Activated CD4-positive, CD25-positive, alpha-beta regulatory T cell treated with anti-CD3 and anti-CD28 coated beads, Interleukin-2, amount 50 U/mL, for 16 hours (primary cell): ENCODE results near the gene HNRNPC.
"Not testable (repeated sequence)": the region's sequence is repeated elsewhere in the genome, so short reads cannot be mapped to it uniquely, and the experiment has no call there.

ENCODE experiments used
- DNase-seq: peaks from one replicate; pipeline ENCODE4 v3.0.0-alpha.2; 2020; ENCODE audit warnings: low read depth, low spot score

Gene HNRNPC

DNA sequence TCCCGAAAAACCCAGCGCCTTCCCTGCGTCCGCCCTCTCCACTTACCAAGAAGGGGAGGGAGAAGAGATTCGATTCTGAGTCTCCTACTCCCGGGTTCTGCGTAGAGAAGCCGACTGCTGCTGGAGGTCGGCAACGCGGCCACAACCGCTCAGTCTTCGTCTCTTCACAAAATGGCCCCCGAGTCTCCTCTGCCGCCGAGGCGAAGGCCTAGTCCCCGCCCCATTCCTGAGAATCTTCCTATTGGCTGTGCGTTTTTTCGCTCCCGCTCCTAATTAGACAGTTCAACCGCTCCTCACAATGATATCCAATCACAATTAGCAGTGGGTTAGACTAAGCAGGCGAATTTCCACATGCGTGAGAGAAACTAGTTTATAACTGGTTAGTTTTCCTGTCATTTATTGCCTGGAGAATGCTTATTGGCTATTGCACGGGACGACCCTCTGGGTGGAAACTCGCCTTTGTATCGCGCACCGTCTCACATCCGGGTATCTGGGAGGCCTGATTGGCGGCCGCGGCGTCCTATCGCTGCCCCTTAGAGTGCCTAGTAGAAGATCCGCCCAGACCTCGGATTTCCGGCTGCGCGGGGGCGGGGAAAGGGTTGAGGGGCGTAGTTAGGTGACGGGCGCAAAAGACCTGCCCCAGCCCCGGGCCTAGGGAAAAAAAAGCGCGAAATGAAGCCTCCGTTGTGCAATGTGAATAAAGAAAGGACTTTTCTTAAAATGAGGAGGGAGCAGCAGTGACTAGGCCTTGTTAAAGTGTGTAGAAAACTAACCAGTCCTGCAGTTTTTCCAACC, at the start of gene HNRNPC:
Gene HNRNPC, minus strand, starts transcription at position 191 of the 795 bp plus-strand sequence. CDS start 35,249 bp downstream, outside the sequence.
- DNase-seq = peak; percentile 100

DNA sequence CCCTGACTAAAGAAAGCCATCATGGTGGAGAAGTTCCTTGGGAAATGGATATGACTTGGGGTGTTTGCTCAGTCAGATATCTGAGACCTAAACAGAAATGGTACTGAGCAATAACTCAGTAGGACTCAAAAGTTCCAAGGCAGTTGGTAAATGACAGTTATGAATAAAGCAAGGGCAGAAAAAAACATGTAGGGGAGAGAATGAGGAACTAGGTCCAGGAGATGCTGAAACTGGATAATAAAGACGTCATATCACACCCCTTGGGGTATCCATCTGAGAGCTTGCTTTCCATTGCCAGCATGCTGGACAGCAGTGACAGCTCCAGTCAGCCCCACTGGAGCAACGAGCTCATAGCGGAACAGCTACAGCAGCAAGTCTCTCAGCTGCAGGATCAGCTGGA, 48.2 kb upstream of the HNRNPC start:
- no peak for DNase-seq

DNA sequence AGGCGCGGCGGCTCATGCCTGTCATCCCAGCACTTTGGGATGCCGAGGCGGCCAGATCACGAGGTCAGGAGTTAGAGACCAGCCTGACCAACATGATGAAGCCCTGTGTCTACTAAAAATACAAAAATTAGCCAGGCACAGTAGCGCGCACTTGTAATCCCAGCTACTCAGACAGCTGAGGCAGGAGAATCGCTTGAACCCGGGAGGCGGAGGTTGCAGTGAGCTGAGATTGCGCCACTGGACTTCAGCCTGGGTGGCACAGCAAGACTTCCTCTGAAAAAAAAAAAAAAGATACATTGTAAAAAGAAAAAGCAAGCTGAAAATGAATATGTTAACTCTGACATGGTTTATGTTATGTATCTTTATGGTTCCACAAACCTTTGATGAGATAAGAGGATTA, 44.3 kb upstream of the HNRNPC start:
- no peak for DNase-seq

DNA sequence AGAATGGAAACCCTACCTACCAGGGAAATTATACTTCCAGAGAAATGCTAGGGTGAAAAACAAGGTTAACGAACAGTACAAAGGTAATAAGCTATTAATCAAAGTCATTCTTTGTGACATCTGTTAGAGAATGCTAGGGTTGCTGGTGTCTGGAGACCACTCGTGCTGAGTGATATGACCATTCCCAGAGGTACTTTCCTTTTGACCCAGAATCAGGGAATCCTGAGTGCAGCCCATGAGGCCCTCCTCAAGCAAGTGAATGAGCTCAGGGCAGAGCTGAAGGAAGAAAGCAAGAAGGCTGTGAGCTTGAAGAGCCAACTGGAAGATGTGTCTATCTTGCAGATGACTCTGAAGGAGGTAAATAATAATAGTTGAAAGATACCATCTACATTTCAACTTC, 42.4 kb upstream of the HNRNPC start:
- no peak for DNase-seq

DNA sequence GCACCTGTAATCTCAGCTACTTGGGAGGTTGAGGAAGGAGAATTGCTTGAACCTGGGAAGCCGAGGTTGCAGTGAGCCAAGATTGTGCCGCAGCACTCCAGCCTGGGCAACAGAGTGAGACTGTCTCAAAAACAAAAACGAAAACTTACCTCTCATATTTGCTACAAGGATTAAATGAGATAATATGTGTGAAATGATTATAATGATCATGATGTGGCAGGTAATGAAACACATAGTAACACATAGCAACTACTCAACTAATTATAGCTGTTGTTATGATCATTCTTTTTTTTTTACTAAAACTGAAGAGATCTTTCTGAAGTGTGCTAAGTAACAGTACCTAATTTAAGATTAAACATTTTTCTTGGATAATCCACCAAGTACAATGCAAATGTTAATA, 40.7 kb upstream of the HNRNPC start:
- no peak for DNase-seq

DNA sequence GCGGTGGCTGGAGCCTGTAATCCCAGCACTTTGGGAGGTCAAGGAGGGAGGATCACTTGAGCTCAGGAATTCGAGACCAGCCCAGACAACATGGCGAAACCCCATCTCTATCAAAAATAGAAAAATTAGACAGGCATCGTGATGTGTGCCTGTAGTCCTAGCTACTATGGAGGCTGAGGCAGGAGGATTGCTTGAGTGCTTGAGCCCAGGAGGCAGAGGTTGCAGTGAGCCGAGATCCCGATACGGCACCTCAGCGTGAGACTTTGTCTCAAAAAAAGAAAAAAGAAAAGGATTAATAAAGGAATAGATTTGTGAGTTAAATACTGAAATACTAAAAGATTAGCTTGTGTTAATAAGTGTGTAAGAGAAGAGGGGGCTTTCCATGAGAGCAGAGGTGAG, 40.0 kb upstream of the HNRNPC start:
- DNase-seq = no peak

DNA sequence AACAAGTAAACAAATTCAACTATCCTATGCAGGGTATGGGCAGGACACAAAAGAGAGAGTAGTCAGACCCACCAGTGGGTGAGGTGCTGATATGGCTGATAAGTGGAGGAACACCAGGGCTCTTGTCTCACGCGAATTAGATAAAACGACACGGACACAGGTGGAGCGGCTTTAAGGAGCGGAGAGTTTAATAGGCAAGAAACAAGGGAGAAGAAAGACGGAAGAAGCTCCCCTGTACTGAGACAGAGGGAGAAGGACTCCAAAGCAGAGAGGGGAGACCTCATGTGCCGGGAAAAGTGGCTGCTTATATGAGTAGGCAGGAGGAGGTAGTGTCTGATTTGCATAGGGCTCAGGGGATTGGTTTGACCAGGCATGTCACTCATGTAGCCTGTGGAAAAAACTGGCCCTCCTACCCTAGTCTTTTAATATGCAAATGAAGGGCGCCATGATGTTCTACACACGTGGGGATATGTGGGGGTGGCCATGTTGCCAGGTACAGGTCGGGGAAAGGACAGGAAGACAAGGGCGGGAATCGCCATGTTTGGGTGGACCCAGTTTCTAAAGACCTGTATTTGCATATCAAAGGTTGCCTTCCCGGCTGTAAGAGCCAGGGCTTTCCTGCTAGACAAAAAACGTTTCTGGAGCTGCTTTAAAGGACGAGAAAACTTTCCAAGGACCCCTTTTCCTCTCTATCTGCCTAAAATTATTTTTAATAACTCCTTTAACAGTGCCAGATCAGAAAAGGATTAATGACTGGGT, 39.4 kb upstream of the HNRNPC start:
- peak; percentile 51 for DNase-seq

DNA sequence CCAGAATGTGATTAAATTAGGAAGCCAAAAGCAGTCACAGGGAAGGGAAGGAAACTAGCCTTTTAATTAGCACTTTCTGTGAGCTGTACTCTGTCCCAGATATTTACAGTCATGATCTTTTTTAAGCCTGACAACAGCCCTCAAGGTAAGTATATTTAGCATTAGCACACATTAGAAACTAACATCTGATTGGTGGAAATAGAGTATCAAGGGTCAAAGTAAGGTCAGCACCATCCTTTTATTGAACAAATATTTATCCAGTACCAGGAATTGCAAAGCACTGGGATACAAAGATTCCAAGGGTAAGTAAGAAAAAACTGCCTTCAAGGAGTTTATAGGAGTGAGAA, 38.9 kb upstream of the HNRNPC start:
- DNase-seq = no peak

DNA sequence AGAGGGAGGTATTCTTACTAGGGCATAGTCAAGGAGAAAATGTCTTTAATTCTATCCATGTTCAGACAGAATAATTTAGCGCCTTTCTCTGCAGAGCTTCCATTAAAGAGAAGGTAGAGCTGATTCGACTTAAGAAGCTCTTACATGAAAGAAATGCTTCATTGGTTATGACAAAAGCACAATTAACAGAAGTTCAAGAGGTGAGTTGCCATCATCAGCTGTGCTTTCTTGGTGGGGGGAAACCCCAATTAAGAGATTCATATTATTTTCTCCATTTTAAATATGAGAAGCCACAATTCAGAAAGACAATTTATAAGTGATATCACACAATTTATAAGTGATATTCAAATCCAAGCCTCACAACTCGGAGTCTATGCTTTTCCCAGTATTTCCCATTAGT, 38.4 kb upstream of the HNRNPC start:
- no peak for DNase-seq

DNA sequence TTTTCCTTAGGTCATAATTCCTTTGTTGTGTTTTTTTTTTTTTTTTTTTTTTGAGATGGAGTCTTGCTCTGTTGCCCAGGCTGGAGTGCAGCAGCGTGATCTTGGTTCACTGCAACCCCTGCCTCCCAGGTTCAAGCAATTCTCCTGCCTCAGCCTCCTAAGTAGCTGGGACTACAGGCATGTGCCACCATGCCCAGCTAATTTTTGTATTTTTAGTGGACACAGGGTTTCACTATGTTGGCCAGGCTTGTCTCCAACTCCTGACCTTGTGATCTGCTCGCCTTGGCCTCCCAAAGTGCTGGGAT, 33.5 kb upstream of the HNRNPC start:
- DNase-seq = not testable (repeated sequence)

DNA sequence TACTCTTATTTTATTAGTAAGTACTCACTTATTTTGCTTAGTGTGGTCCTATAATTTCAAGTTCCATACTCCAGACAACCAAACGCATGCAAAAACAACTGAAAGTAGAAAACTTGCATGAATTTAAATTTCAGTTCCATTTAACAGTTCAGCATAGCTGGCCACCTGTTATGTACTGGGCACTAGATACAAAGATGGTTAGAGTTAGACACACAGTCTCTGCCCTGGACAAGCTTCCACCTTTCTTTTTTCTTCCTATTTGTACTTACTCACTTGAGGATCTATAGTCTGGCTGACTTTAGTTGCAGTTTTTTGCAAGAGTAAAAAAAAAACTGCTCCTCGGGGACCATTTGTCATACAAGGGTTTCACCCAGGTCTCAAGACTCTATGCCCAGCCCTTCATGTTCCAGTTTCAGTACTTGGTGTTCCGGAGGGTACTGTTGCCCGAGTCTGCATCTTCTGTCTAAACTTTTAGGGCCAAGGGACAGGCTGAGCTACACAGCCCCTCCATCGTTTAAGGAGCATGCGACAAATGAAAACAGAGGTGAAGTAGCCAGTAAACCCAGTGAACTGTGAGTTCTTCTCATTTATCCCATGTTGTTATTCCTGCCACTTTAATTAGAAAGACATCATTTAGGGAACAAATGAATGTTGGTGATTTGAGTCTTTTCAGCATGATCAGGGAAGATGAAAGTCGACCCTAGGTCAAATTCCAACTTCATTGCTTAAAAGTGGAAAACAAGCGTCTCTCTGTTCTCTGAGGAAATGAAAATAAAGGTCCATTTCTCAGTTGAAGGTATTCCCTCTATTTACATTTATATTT, 33.0 kb upstream of the HNRNPC start:
- no peak for DNase-seq

DNA sequence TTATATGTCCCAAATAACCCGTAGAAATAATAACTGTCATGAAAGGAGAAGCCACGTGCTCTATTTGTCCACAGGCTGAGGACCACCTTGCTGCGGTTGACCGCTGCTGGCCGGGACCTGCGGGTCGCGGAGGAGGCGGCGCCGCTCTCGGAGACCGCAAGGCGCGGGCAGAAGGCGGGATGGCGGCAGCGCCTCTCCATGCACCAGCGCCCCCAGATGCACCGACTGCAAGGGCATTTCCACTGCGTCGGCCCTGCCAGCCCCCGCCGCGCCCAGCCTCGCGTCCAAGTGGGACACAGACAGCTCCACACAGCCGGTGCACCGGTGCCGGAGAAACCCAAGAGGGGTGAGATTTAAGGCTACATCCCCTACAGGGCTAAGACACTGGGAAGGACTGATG, 31.6 kb upstream of the HNRNPC start:
- no peak for DNase-seq

DNA sequence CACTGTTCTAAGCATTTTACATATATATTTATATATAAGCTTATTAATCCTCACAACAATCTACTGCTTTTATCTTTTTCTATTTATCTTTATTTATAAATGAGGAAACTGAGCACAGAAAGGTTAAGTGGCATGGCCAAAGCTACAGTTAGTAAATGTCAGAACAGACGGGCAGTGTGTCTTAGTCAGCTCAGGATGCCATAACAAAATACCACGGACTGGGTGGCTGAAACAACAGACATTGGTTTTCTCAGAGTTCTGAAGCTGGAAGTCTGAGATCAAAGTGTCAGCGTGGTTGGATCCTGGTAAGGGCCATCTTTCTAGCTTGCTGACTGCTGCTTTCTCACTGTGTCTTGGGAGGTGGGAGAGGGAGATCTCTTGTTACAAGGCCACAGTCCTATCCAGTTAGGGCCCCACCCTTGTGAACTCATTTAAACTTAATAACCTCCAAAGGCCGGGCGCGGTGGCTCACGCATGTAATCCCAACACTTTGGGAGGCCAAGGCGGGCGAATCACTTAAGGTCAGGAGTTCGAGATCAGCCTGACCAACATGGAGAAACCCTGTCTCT, 30.4 kb upstream of the HNRNPC start:
- no peak for DNase-seq

DNA sequence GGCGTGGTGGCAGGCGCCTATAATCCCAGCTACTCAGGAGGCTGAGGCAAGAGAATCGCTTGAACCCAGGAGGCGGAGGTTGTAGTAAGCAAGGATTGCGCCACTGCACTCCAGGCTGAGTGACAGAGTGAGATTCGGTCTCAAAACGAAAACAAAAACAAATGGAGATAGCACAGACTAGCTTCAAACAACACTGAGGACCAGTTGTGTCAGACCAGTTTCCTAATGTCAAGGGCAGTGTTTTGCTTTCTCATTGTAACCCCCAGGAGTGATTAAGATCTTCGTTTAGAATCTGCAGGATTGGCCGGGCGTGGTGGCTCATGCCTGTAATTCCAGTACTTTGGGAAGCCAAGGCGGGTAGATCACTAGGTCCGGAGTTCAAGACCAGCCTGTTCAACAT, 29.1 kb upstream of the HNRNPC start:
- no peak for DNase-seq

DNA sequence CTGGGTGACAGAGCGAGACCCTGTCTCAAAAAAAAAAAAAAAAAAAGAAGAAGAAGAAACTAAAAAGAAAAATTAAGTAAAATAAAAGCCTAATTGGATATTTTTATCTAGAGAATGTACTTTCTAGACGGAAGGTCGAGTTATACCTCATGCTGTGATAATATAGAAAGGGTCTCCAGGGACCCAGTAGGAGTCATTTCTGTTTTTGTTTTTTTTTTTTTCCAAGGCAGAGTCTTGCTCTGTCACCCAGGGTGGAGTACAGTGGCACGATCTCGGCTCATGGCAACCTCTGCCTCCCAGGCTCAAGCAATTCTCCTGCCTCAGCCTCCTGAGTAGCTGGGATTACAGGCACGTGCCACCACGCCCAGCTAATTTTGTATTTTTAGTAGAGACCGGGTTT, 24.8 kb upstream of the HNRNPC start:
- not testable (repeated sequence) for DNase-seq

DNA sequence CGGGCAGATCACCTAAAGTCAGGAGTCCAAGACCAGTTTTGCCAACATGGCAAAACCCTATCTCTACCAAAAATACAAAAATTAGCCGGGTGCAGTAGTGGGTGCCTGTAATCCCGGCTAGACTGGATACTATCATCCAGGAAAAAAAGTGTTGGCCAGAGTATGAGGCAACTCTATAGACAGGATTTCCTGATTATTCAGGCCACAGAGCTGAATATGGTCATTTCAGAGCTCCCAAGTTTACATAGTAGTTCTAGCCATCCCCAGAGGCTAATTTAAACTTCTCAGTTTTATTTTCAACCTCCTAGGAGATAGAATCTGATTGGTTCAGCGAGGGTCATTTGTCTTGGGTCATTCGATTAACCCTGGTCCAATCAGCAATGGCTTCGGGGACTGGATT, 17.9 kb upstream of the HNRNPC start:
- DNase-seq = no peak

DNA sequence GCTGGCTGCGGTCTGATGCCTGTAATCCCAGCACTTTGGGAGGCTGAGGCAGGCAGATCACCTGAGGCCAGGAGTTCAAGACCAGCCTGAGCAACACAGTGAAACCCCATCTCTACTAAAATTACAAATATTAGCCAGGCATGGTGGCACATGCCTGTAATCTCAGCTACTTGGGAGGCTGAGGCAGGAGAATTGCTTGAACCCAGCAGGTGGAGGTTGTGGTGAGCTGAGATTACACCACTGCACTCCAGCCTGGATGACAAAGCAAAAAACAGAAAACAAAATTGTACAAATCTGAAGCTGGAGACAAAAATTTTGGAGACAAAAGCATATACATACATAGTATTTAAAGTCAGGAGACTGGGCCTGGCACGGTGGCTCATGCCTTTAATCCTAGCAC, 17.3 kb upstream of the HNRNPC start:
- DNase-seq = not testable (repeated sequence)

DNA sequence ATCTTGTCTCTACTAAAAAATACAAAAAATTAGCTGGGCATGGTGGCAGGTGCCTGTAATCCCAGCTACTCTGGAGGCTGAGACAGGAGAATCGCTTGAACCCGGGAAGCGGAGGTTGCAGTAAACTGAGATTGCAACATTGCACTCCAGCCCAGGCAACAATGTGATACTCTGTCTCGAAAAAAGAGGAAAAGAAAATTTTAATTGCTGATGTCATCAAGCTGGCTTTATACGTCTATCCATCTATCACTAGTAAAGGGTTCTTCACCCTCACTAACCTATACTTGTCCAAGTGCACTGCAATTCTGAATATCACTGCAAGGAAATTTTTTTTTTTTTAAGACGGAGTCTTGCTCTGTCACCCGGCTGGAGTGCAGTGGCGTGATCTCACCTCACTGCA, 12.7 kb upstream of the HNRNPC start:
- not testable (repeated sequence) for DNase-seq

DNA sequence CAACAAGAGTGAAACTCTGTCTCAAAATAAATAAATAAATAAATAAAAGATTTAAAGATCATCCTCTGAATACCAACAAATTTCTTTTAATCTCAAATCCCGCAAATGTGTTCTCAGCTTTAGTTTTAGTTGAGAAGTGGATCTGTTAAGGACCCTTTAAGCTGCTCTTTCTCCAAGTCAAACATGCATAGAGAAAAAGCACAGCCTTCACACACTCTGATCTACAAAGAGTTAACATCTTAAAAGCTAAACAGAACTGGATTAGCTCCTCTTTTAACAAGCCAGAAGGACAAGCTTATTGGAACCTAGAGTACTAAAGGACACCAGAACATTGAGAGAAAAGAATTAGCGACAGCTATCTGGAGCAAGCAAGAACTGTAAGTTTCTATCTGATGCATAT, 10.5 kb upstream of the HNRNPC start, which contains the start of gene RPGRIP1:
Gene RPGRIP1, plus strand, starts transcription at position 301 of the 400 bp plus-strand sequence. CDS start 7,894 bp downstream, outside the sequence.
- DNase-seq = no peak

DNA sequence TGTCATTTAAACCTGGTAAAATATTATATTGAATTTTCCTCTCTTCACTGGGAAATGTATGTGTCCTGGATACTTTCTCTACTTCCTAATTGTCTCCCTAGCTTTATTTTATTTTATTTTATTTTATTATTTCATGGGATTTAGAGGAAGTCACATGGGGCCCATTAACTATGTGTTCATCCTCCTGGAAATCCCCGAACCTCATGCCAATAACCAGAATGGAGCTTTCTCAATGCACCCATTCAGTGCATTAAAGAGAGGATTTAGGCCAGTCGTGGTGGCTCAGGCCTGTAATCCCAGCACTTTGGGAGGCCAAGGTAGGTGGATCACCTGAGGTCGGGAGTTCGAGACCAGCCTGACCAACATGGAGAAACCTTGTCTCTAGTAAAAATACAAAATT, 9.4 kb upstream of the HNRNPC start:
- no peak for DNase-seq

DNA sequence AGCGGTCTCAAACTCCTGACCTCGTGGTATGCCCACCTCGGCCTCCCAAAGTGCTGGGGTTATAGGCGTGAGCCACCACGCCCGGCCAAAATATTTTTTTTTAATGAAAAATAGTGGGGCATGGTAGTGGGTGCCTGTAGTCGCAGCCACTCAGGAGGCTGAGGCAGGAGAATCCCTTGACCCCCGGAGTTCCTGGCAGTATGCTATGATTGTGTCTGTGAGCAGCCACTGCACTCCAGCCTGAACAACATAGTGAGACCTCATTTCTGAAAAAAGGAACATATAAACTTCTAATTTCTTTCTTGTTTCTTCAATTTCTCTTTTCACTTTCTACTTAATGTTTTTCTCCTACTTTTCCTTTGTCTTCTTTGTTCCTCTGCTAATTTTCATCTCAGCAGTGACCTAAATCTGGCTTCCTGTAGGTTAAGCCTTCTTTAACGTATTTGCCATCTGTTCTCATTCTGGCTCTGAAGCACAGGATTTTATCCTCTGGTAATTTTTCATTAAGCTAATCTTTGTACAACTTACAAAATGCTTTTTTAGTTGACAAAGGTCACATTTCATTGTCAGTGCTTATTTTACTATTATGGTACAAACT, 6.1 kb upstream of the HNRNPC start:
- DNase-seq = no peak

DNA sequence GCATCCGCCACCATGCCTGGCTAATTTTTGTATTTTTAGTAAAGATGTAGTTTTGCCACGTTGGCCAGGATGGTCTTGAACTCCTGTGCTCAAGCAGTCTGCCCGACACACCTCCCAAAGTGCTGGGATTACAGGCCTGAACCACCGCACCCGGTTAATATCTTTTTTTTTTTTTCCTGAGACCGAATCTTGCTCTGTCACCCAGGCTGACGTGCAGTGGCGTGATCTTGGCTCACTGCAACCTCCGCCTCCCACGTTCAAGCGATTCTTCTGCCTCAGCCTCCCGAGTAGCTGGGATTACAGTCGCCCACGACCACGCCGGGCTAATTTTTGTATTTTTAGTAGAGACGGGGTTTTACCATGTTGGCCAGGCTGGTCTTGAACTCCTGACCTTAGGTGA, 3.4 kb upstream of the HNRNPC start:
- not testable (repeated sequence) for DNase-seq
